ENCODE data around the gene TRMO. TPM values are rescaled to one million over a fixed set of nuclear protein-coding genes. Genes with fewer than 3 reads are reported as not detected.
A peak's percentile ranks its signal among the peaks of the same experiment; 100 is the strongest.

TRMO gene
- total and polyA plus RNA-seq, 9 of the 15 experiments (the other 6 are each of a cell fraction or from before 2014, with no cell fraction given) = 5.6 to 22.4 (median 16.2) TPM

- Histone ChIP-seq H3K9ac (ENCODE audit: insufficient read depth in 1 of 2, low read depth in 2 of 2, low read length in 2 of 2) (peak overlapping the region; percentile 84 to 90), H3K9me1 (ENCODE audit: control insufficient read depth, insufficient read depth, low read length) (no peaks in the 10 kb centered on the region), H4K20me1 (replicated peaks; ENCODE audit: control insufficient read depth, insufficient read depth, low read length) (no peaks in the 10 kb centered on the region), H3K4me2 (ENCODE audit: insufficient read depth, low read length) (peak overlapping the region; percentile 95), H3K4me3 (peak overlapping the region; percentile 43), H2AFZ (ENCODE audit: low read depth, low read length) (no peak overlapping the region; the same call in 1 of the 2 replicates), H3K4me1 (replicated peaks in 1 of 2; ENCODE audit: control insufficient read depth in 2 of 2, insufficient read depth in 2 of 2, low read length in 2 of 2) (peaks cover 6 to 44% of the 10 kb centered on the region in 2 experiments; a peak in 4 of 5 replicates), H3K36me3 (ENCODE audit: control insufficient read depth, insufficient read depth, low read length) (peaks cover 60% of the 10 kb centered on the region), H3K27me3 (ENCODE audit: control insufficient read depth in 2 of 2, insufficient read depth in 2 of 2, low read length in 2 of 2) (no peaks in the 10 kb centered on the region), H3K79me2 (ENCODE audit: control insufficient read depth, insufficient read depth, low read length) (peaks cover 99% of the 10 kb centered on the region), H3K9me3 (replicated peaks; ENCODE audit: control insufficient read depth, insufficient read depth, low read depth, low read length) (no peaks in the 10 kb centered on the region), H3K27ac (ENCODE audit: extremely low read depth, low read depth, low read length) (peak overlapping the region; percentile 79)
- FAIRE-seq (no peak), ATAC-seq (peak; percentile 1; the same call in 1 of the 3 replicates), DNase-seq (ENCODE audit: extremely low read depth in 1 of 4, low spot score in 3 of 4) (no peak)
- intact Hi-C loops (cut with micrococcal nuclease) = no loop called here
- POLR2A ChIA-PET = interaction anchor here (0.7 to 1.9 kb wide), 13 partner anchors 9 to 69 kb away, joined by 3 to 10 read pairs (median 4); partner anchors contain the start of genes ANP32B and TRMO
- no peak for TF ChIP-seq ZNF174 (CRISPR knock-in tag; IDR thresholded peaks at IDR 0.05)
- TF ChIP-seq TCF3 (CRISPR knock-in tag; IDR thresholded peaks at IDR 0.05) = 0 out of 2 replicates have a peak, but pooled peaks have one; percentile 14
- peak; percentile 51 for TF ChIP-seq ZNF592 (IDR thresholded peaks at IDR 0.05)
- 0 out of 2 replicates have a peak, but pooled peaks have one; percentile 9 for TF ChIP-seq MTA3 (IDR thresholded peaks at IDR 0.05; ENCODE audit: borderline replicate concordance)
- TF ChIP-seq RBBP5 (IDR thresholded peaks at IDR 0.05; ENCODE audit: borderline replicate concordance, insufficient read depth, low read length, poor library complexity, severe bottlenecking) = peak; percentile 15
- TF ChIP-seq ARID3B (CRISPR knock-in tag; IDR thresholded peaks at IDR 0.05; ENCODE audit: borderline replicate concordance) = no peak
- no TSS peak for BruUV-seq (replicated peaks)
- 11% methylated on average over 1 of the region's 1 CpG for WGBS (ENCODE audit: insufficient coverage, low coverage, missing lambda C conversion rate)
- in situ Hi-C loops (cut with MboI) = no loop called here
- CTCF ChIA-PET (ENCODE audit: low intra/inter-chr PET ratio) = no interaction called here
Observed at GRCh38 chr9:97935276-97935675, 13.0 kb upstream of the TRMO start.
